Stimulated activated CD4-positive, alpha-beta T cell treated with anti-CD3 and anti-CD28 coated beads, Interleukin-4, amount 100 ng/mL, for 24 hours (primary cell): ENCODE data around the gene TRIM39.
"Not testable (repeated sequence)": the region's sequence is repeated elsewhere in the genome, so short reads cannot be mapped to it uniquely, and the experiment has no call there.

Experiments used
- DNase-seq: peaks from one replicate; pipeline ENCODE4 v3.0.0-alpha.2; 2020

Gene TRIM39

DNA sequence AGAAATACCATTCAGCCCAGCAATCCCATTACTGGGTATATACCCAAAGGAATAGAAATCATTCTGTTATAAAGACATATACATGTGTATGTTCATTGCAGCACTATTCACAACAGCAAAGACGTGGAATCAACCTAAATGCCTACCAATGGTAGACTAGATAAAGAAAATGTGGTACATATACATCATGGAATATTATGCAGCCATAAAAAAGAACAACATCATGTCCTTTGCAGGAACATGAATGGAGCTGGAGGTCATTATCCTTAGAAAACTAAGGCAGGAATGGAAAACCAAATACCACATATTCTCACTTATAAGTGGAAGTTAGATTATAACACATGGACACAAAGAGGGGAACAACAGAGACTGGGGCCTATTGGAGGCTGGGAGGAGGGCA lies 42.6 kb downstream of the TRIM39 start:
- not testable (repeated sequence) for DNase-seq

DNA sequence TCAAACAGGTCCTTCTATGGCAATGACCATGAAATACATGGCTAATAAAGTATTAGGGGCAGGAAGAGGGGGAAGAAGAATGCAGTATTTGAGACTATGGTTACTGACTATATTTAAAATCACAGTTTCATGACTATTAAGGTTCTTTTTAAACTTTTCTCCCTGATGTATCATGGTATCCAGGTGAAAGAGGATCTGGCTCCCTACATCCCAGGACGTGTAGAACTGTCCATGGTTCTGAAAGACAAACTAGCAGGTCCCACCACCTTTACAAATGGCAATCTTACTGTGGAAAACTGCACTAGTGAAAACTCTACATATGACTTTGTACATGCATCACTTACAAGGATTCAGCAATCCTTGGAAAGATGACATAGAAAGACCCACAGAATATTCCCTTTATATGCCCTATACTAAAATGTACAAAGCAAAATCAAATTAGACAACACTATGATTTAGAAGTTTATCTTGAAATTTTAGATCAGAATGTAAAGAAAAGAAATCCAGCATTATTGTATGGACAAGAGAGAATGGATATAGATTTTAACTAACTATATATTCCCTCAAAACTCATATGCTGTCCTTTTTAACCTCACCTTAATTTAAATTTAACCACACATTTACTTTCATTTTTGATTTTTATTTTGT lies 51.7 kb downstream of the TRIM39 start:
- no peak for DNase-seq

DNA sequence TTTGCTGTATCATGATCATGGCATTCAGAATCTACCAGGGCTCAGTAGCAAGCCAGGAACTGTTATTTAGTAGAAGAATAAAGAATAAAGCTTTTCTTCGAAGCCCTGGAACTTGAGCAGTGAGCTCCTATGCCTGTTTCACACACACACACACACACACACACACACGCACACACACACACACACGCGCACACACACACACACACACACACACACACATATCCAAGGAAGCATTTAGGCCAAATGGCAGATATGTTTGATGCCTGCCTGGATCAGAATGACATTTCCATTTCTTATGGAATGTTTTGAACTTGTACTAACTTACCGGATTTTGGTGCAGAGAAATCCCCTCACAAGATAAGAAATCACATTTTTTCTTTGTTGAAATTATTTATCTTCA lies 53.7 kb downstream of the TRIM39 start:
- no peak for DNase-seq

DNA sequence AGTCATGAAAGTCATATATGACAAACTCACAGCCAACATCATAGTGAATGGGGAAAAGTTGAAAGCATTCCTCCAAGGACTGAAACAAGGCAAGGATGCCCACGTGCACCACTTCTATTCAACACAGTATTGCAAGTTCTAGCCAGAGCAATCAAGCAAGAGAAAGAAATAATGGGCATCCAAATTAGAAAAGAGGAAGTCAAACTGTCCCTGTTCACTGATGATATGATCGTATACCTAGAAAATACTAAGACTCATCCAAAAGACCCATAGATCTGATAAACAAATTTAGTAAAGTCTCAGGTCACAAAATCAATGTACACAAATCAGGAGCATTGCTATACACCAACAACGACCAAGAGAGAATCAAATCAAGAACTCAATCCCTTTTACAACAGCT lies 59.4 kb downstream of the TRIM39 start:
- DNase-seq: no peak

DNA sequence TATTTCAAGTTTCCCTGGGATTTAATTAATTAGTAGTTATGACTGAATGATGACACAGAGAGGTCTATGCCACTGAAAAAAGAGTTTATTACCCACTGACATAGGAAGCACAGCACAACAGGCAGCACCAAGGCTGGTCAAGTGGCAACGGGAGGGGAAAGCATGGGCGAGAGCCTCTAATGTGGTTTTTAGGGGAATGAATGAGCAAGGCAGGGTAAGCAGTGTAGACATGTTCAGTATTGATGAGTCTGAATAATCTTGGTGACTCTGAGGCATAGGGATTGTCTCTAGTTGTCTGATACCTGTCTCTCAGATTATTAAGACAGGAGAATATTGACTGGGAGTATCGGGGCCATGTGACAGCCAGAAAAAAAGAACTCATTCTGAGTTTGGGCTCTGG lies 64.5 kb downstream of the TRIM39 start:
- no peak for DNase-seq
